Caco-2 (cell line): ENCODE measurements around the gene CHI3L1. TPM values are rescaled to one million over a fixed set of nuclear protein-coding genes. Genes with fewer than 3 reads are reported as not detected.

Source experiments
- BruUV-seq: library from RNA; stranded (reverse); fragments of 400-500 nt; replicated peaks from 2 replicates; lab custom pipeline; 2021; lab: Mats Ljungman, UMichigan
- CTCF ChIA-PET: fragments of 300-600 bp; sonication (Branson Sonifier 250); formaldehyde crosslinking; loops from one replicate; lab custom pipeline; 2022; ENCODE audit warnings: antibody characterized with exemption; lab: Charles Lee
- POLR2A ChIA-PET: fragments of 300-600 bp; sonication (Branson Sonifier 250); formaldehyde crosslinking; loops from one replicate; lab custom pipeline; 2022; ENCODE audit warnings: antibody characterized with exemption; lab: Charles Lee
- DNase-seq, 2 experiments: peaks; one replicate each; pipeline versions ENCODE4 v3.0.0 to v3.0.0-alpha.2; 2020 to 2022
- H3K27me3 ChIP-seq: replicated peaks from 2 replicates; pipeline ENCODE4 v1.6.0; 2011; ENCODE audit warnings: low read length; ENCODE audit not compliant: control insufficient read depth, insufficient read depth
- H3K36me3 ChIP-seq: 2 replicates; pipeline ENCODE4 v1.5.1; 2011; ENCODE audit warnings: low read length; ENCODE audit not compliant: control insufficient read depth, insufficient read depth
- H3K4me1 ChIP-seq: fragments of 250-450 bp; sonication (Bioruptor Pico); 2 replicates; pipeline ENCODE4 v1.5.1; 2020; ENCODE audit warnings: mild to moderate bottlenecking
- H3K4me3 ChIP-seq: 2 replicates; pipeline ENCODE4 v1.5.1; 2011; ENCODE audit warnings: low read depth, mild to moderate bottlenecking, control low read depth, low read length
- H3K9me3 ChIP-seq: fragments of 250-450 bp; sonication (Bioruptor Pico); 2 replicates; pipeline ENCODE4 v1.5.1; 2020; ENCODE audit warnings: mild to moderate bottlenecking, moderate library complexity
- H3K27ac Mint-ChIP-seq: one replicate; pipeline ENCODE4 v1.8.0; 2022; ENCODE audit warnings: mixed read lengths; ENCODE audit not compliant: unreplicated experiment
- H3K27me3 Mint-ChIP-seq: one replicate; pipeline ENCODE4 v1.8.0; 2022; ENCODE audit warnings: mixed read lengths; ENCODE audit not compliant: insufficient read depth, unreplicated experiment
- H3K36me3 Mint-ChIP-seq: one replicate; pipeline ENCODE4 v1.8.0; 2022; ENCODE audit warnings: mild to moderate bottlenecking, mixed read lengths; ENCODE audit not compliant: insufficient read depth, unreplicated experiment
- H3K4me1 Mint-ChIP-seq: one replicate; pipeline ENCODE4 v1.8.0; 2022; ENCODE audit warnings: low read depth, mixed read lengths; ENCODE audit not compliant: unreplicated experiment
- H3K4me3 Mint-ChIP-seq: one replicate; pipeline ENCODE4 v1.8.0; 2022; ENCODE audit warnings: mild to moderate bottlenecking, moderate library complexity, mixed read lengths; ENCODE audit not compliant: unreplicated experiment
- H3K9me3 Mint-ChIP-seq: one replicate; pipeline ENCODE4 v1.8.0; 2022; ENCODE audit warnings: mixed read lengths; ENCODE audit not compliant: unreplicated experiment
- intact Hi-C: fragments of 100-400 bp; cut with micrococcal nuclease; formaldehyde crosslinking; loops from one replicate; pipeline ENCODE4 v1.10.0; 2022; ENCODE audit not compliant: unreplicated experiment
- total RNA-seq: library from RNA; stranded (reverse); gene quantifications from 2 replicates; pipeline ENCODE4 v1.2.3, GENCODE V29; 2022
- TF ChIP-seq, protein P1 (sequence below), 2 experiments: fragments of 200-600 bp in 1 of 2; IDR thresholded peaks; 1 replicate in 1 of 2; 2 replicates in 1 of 2; pipeline versions ENCODE4 v1.5.1 to v1.8.0; 2011 to 2022; ENCODE audit warnings: antibody characterized with exemption in 1 of 2, control low read depth in 1 of 2, inconsistent platforms in 1 of 2, low read depth in 1 of 2, low read length in 1 of 2, mild to moderate bottlenecking in 1 of 2, moderate library complexity in 1 of 2; ENCODE audit not compliant: insufficient read depth in 1 of 2, severe bottlenecking in 1 of 2, unreplicated experiment in 1 of 2

CHI3L1 gene
- total RNA-seq, 1 experiment from 2014 or later, result 235 TPM

DNA sequence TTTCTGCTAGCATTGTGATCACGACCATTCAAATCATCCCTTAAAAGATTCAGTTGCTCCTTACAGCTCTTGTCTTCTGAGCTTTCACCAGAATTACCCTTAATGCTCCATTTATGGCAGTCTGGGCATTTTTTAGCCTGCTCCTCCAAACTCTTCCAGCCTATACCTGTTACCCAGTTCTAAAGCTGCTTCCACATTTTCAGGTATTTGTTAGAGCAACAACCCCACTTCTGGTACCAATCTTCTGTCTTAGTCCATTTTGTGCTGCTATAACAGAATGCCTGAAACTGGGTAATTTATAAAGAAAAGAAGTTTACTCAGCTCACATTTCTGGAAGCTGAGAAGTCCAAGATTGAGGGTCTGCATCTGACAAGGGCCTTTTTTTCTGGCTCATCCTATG lies 28.1 kb downstream of the CHI3L1 start:
- intact Hi-C loops, result no loop called here
- H3K4me3 Mint-ChIP-seq, result no peak overlapping the region
- TF ChIP-seq, protein P1, sequence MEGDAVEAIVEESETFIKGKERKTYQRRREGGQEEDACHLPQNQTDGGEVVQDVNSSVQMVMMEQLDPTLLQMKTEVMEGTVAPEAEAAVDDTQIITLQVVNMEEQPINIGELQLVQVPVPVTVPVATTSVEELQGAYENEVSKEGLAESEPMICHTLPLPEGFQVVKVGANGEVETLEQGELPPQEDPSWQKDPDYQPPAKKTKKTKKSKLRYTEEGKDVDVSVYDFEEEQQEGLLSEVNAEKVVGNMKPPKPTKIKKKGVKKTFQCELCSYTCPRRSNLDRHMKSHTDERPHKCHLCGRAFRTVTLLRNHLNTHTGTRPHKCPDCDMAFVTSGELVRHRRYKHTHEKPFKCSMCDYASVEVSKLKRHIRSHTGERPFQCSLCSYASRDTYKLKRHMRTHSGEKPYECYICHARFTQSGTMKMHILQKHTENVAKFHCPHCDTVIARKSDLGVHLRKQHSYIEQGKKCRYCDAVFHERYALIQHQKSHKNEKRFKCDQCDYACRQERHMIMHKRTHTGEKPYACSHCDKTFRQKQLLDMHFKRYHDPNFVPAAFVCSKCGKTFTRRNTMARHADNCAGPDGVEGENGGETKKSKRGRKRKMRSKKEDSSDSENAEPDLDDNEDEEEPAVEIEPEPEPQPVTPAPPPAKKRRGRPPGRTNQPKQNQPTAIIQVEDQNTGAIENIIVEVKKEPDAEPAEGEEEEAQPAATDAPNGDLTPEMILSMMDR (IDR thresholded peaks at IDR 0.05; ENCODE audit: insufficient read depth in 1 of 2, low read depth in 1 of 2, low read length in 1 of 2, severe bottlenecking in 1 of 2, unreplicated experiment in 1 of 2), result no peak

GRCh38 chr1:203156280-203156679 lies 30.2 kb downstream of the CHI3L1 start:
- ChIA-PET CTCF (no interaction called here), POLR2A (no interaction called here)
- Mint-ChIP-seq H3K27me3 (no peaks in the 10 kb centered on the region), H3K27ac (no peak overlapping the region), H3K36me3 (peaks cover 25% of the 10 kb centered on the region), H3K9me3 (peaks cover 13% of the 10 kb centered on the region), H3K4me1 (peaks cover 26% of the 10 kb centered on the region), H3K4me3 (no peak overlapping the region)
- intact Hi-C loops, result no loop called here
- Histone ChIP-seq H3K4me1 (peaks cover 33% of the 10 kb centered on the region), H3K4me3 (no peak overlapping the region), H3K36me3 (no peaks in the 10 kb centered on the region), H3K9me3 (no peaks in the 10 kb centered on the region), H3K27me3 (no peaks in the 10 kb centered on the region)
- no TSS peak for BruUV-seq
- no peak for DNase-seq
- TF ChIP-seq, protein P1 (IDR thresholded peaks at IDR 0.05; ENCODE audit: insufficient read depth in 1 of 2, low read depth in 1 of 2, low read length in 1 of 2, severe bottlenecking in 1 of 2, unreplicated experiment in 1 of 2), result no peak

More for the DNA sequence above, 28.1 kb downstream of the CHI3L1 start:
- POLR2A ChIA-PET, result no interaction called here
- H3K4me1 Mint-ChIP-seq, result peaks cover 16% of the 10 kb centered on the region
- DNase-seq, result no peak
- Histone ChIP-seq H3K9me3 (no peaks in the 10 kb centered on the region), H3K4me3 (no peak overlapping the region), H3K27me3 (no peaks in the 10 kb centered on the region), H3K36me3 (no peaks in the 10 kb centered on the region), H3K4me1 (peaks cover 43% of the 10 kb centered on the region)
- peaks cover 13% of the 10 kb centered on the region for H3K9me3 Mint-ChIP-seq
- peaks cover 33% of the 10 kb centered on the region for H3K36me3 Mint-ChIP-seq
- no peak overlapping the region for H3K27ac Mint-ChIP-seq
- BruUV-seq, result no TSS peak
- CTCF ChIA-PET, result no interaction called here
- no peaks in the 10 kb centered on the region for H3K27me3 Mint-ChIP-seq

GRCh38 chr1:203153989-203154821 lies 32.3 kb downstream of the CHI3L1 start:
- no peaks in the 10 kb centered on the region for H3K36me3 ChIP-seq
- Mint-ChIP-seq H3K9me3 (peaks cover 13% of the 10 kb centered on the region), H3K4me1 (peaks cover 32% of the 10 kb centered on the region), H3K4me3 (peak overlapping the region; percentile 18), H3K27ac (no peak overlapping the region), H3K36me3 (peaks cover 20% of the 10 kb centered on the region), H3K27me3 (no peaks in the 10 kb centered on the region)
- H3K27me3 ChIP-seq, result no peaks in the 10 kb centered on the region
- no TSS peak for BruUV-seq
- no peak overlapping the region for H3K4me3 ChIP-seq
- ChIA-PET POLR2A (no interaction called here), CTCF (no interaction called here)
- DNase-seq, result no peak
- H3K4me1 ChIP-seq, result peaks cover 25% of the 10 kb centered on the region
- TF ChIP-seq, protein P1 (IDR thresholded peaks at IDR 0.05; ENCODE audit: insufficient read depth in 1 of 2, low read depth in 1 of 2, low read length in 1 of 2, severe bottlenecking in 1 of 2, unreplicated experiment in 1 of 2), result no peak
- intact Hi-C loops, result no loop called here
- H3K9me3 ChIP-seq, result no peaks in the 10 kb centered on the region
